GM19035 (cell line): Measurements from ENCODE around the gene MARVELD1.
A peak's percentile ranks its signal among the peaks of the same experiment; 100 is the strongest.

Experiments used
- ATAC-seq: cut with Tn5 transposase; IDR thresholded peaks from one replicate; pipeline ENCODE4 v1.9.1; 2021; ENCODE audit not compliant: unreplicated experiment

MARVELD1 gene

GRCh38 chr10:97719602-97720001 lies 6.1 kb downstream of the MARVELD1 start:
- no peak for ATAC-seq

- ATAC-seq, result no peak
Measured at GRCh38 chr10:97721871-97722780, 8.6 kb downstream of the MARVELD1 start.

GRCh38 chr10:97723001-97723400 lies 9.5 kb downstream of the MARVELD1 start:
- ATAC-seq, result no peak

- ATAC-seq, result no peak
Measured at GRCh38 chr10:97724341-97724941, 10.9 kb downstream of the MARVELD1 start.

GRCh38 chr10:97726636-97727178 lies 13.2 kb downstream of the MARVELD1 start:
- ATAC-seq, result no peak

GRCh38 chr10:97729014-97729413 lies 15.5 kb downstream of the MARVELD1 start:
- no peak for ATAC-seq

GRCh38 chr10:97731346-97732051 lies 18.0 kb downstream of the MARVELD1 start:
- no peak for ATAC-seq

- no peak for ATAC-seq
Measured at GRCh38 chr10:97732052-97732359, 18.5 kb downstream of the MARVELD1 start.

- ATAC-seq, result no peak
Measured at GRCh38 chr10:97733256-97733655, 19.7 kb downstream of the MARVELD1 start.

GRCh38 chr10:97734021-97734420 lies 20.5 kb downstream of the MARVELD1 start:
- no peak for ATAC-seq

- peak; percentile 27 for ATAC-seq
Measured at GRCh38 chr10:97736403-97736901, 22.9 kb downstream of the MARVELD1 start.

GRCh38 chr10:97736902-97737769 lies 23.6 kb downstream of the MARVELD1 start, which contains the start of gene ZFYVE27:
Gene ZFYVE27 (plus strand): TSS chr10:97737128. CDS start chr10:97738478, 1,350 bp downstream.
- peak; percentile 84 for ATAC-seq

- peak; percentile 9 for ATAC-seq
Measured at GRCh38 chr10:97737770-97738265, 24.3 kb downstream of the MARVELD1 start.

- ATAC-seq, result no peak
Measured at GRCh38 chr10:97738616-97739015, 25.1 kb downstream of the MARVELD1 start.

GRCh38 chr10:97740613-97741012 lies 27.1 kb downstream of the MARVELD1 start:
- ATAC-seq, result no peak

- no peak for ATAC-seq
Measured at GRCh38 chr10:97743169-97743943, 29.8 kb downstream of the MARVELD1 start.

- ATAC-seq, result no peak
Measured at GRCh38 chr10:97744405-97745035, 31.0 kb downstream of the MARVELD1 start.

GRCh38 chr10:97747573-97747972 lies 34.0 kb downstream of the MARVELD1 start:
- no peak for ATAC-seq

GRCh38 chr10:97748116-97748515 lies 34.6 kb downstream of the MARVELD1 start:
- no peak for ATAC-seq
